C1 segment of cervical spinal cord (tissue), 14 donors: Measurements from ENCODE around the gene PRR12.
A peak's percentile ranks its signal among the peaks of the same experiment; 100 is the strongest.

Experiments used
- DNase-seq, 14 donors: peaks; one replicate each; lab custom pipeline; 2025; lab: John Stamatoyannopoulos, UW

The PRR12 gene

GRCh38 chr19:49565261-49565660 is 25.7 kb upstream of the PRR12 start:
- DNase-seq = no peak

- no peak for DNase-seq
Measured at GRCh38 chr19:49566302-49566701, 24.7 kb upstream of the PRR12 start.

- no peak for DNase-seq
Measured at GRCh38 chr19:49567861-49568441, 23.0 kb upstream of the PRR12 start.

- peak in 3 of 14 donors; percentile 15 to 31 (median 24) for DNase-seq
Measured at GRCh38 chr19:49570138-49570856, 20.7 kb upstream of the PRR12 start.

GRCh38 chr19:49570997-49571676 is 19.8 kb upstream of the PRR12 start:
- no peak for DNase-seq

- no peak for DNase-seq
Measured at GRCh38 chr19:49573009-49573408, 18.0 kb upstream of the PRR12 start.

- no peak for DNase-seq
Measured at GRCh38 chr19:49573425-49573824, 17.6 kb upstream of the PRR12 start.

GRCh38 chr19:49574206-49574755 is 16.7 kb upstream of the PRR12 start:
- DNase-seq = no peak

- no peak for DNase-seq
Measured at GRCh38 chr19:49579193-49579592, 11.8 kb upstream of the PRR12 start.

- DNase-seq = no peak
Measured at GRCh38 chr19:49579947-49580263, 11.1 kb upstream of the PRR12 start.

- DNase-seq = peak; percentile 19 to 93 (median 88)
Measured at GRCh38 chr19:49580264-49581006, 10.5 kb upstream of the PRR12 start, which contains the start of gene NOSIP. Gene NOSIP (minus strand): TSS chr19:49580556. CDS start chr19:49560691, 19,865 bp downstream.

GRCh38 chr19:49581007-49581508 is 9.9 kb upstream of the PRR12 start, which contains the start of gene PRRG2:
Gene PRRG2 (plus strand): TSS chr19:49581316. CDS start chr19:49583220, 1,904 bp downstream.
- DNase-seq = no peak

- no peak for DNase-seq
Measured at GRCh38 chr19:49583239-49583638, 7.7 kb upstream of the PRR12 start.

- DNase-seq = no peak
Measured at GRCh38 chr19:49585023-49585422, 6.0 kb upstream of the PRR12 start.

GRCh38 chr19:49587227-49587626 is 3.8 kb upstream of the PRR12 start:
- no peak for DNase-seq

GRCh38 chr19:49588365-49589122 is 2.4 kb upstream of the PRR12 start:
- DNase-seq = no peak

- DNase-seq = no peak
Measured at GRCh38 chr19:49589502-49589905, 1.5 kb upstream of the PRR12 start.

- DNase-seq = peak in 12 of 14 donors; percentile 42 to 94 (median 68)
Measured at GRCh38 chr19:49590071-49590970, 661 bp upstream of the PRR12 start.

GRCh38 chr19:49591731-49592485 is 926 bp downstream of the PRR12 start:
- DNase-seq = peak in 12 of 14 donors; percentile 18 to 74 (median 50)
